Heart left ventricle (tissue), 16 donors: ENCODE data around the gene STT3B. TPM values are rescaled to one million over a fixed set of nuclear protein-coding genes. Genes with fewer than 3 reads are reported as not detected.
A peak's percentile ranks its signal among the peaks of the same experiment; 100 is the strongest.

ENCODE experiments used
- ATAC-seq, 4 donors: fragments of 200-7000 bp; cut with Tn5 transposase; one replicate each; pipeline ENCODE4 v1.9.1; 2020 to 2022; ENCODE audit warnings: moderate library complexity in 4 of 4, mild to moderate bottlenecking in 3 of 4, moderate number of reproducible peaks in 1 of 4
- DNase-seq, 5 donors: peaks; one replicate each; pipeline ENCODE4 v3.0.0-alpha.2; 2020
- H3K27ac ChIP-seq, 12 donors: fragments of 200-600 bp; sonication (generic) in 4 of 12; one replicate each; pipeline versions ENCODE4 v1.5.0 to v1.8.0; 2016 to 2022; ENCODE audit warnings: mild to moderate bottlenecking in 2 of 12
- H3K27me3 ChIP-seq, 9 donors: fragments of 200-600 bp; sonication (generic) in 2 of 9; one replicate each; pipeline versions ENCODE4 v1.5.1 to v1.8.0; 2016 to 2022; ENCODE audit warnings: mild to moderate bottlenecking in 3 of 9
- H3K36me3 ChIP-seq, 9 donors: fragments of 200-600 bp; sonication (generic) in 2 of 9; one replicate each; pipeline versions ENCODE4 v1.5.0 to v1.8.0; 2018 to 2022; ENCODE audit warnings: mild to moderate bottlenecking in 2 of 9
- H3K4me1 ChIP-seq, 12 donors: fragments of 200-600 bp; sonication (generic) in 4 of 12; one replicate each; pipeline versions ENCODE4 v1.5.0 to v1.8.0; 2016 to 2022; ENCODE audit warnings: mild to moderate bottlenecking in 3 of 12
- H3K4me3 ChIP-seq, 12 donors: fragments of 200-600 bp; sonication (generic) in 4 of 12; one replicate each; pipeline versions ENCODE4 v1.5.0 to v1.8.0; 2017 to 2022; ENCODE audit warnings: mild to moderate bottlenecking in 9 of 12, moderate library complexity in 4 of 12
- H3K9me3 ChIP-seq, 12 donors: fragments of 200-600 bp; sonication (generic) in 4 of 12; one replicate each; pipeline versions ENCODE4 v1.5.0 to v1.8.0; 2016 to 2022; ENCODE audit warnings: mild to moderate bottlenecking in 1 of 12
- POLR2A ChIP-seq, 2 donors: fragments of 450-650 bp; IDR thresholded peaks; one replicate each; pipeline ENCODE4 v1.6.1; 2017; ENCODE audit warnings: antibody characterized with exemption in 2 of 2, mild to moderate bottlenecking in 2 of 2, moderate library complexity in 2 of 2
- WGBS, 4 donors: extraction: QIAGEN DNeasy Blood & Tissue Kit in 2 of 4; methylation state at CpG; one replicate each; pipeline versions ENCODE4 v1.1.5 to v1.1.7; 2013 to 2018; 5-methylcytosine and 5-hydroxymethylcytosine counted together
- intact Hi-C, 10 donors: fragments of 100-400 bp; cut with DNase I; formaldehyde crosslinking; loops; one replicate each; pipeline versions ENCODE4 v1.11.1 to v1.14.2; 2022
- polyA plus RNA-seq, 2 donors: library from polyadenylated mRNA; stranded (reverse); fragments of 200-250 nt; gene quantifications; one replicate each; pipeline ENCODE4 v1.2.3, GENCODE V29; 2013
- total RNA-seq, 9 donors: library from RNA; depleted of rRNA in 2 of 9; stranded (reverse); fragments of >200 nt in 2 of 9; fragmentation: NEBNext Ultra II Directional in 3 of 9; extraction: Animal tissue kit (Norgen Biotek cat#: 25700) in 3 of 9; gene quantifications; one replicate each; pipeline versions ENCODE4 v1.1.0 to v1.2.4, GENCODE V29; 2016 to 2023
- TF ChIP-seq, protein P1 (sequence below), 12 donors: fragments of 200-600 bp; sonication (generic) in 4 of 12; IDR thresholded peaks; one replicate each; pipeline versions ENCODE4 v1.5.0 to v1.8.0; 2018 to 2022; ENCODE audit warnings: antibody characterized with exemption in 12 of 12, mild to moderate bottlenecking in 5 of 12
- donor health status: ischemic (EF 13 %, LVEDD 7.1; RV severe dilation, severe dysfunction).
- donor health status: healthy with polysubstance abuse.
- donor health status: DM: no; HTN: yes; CAD: no.
- donor health status: DM: no; HTN: no; CAD: no.
- donor health status: ischemic (EF 25% LVEDD 6.9; RV normal size, moderate dysfunction).
- donor health status: ischemic (EF 25% LVEDD 5.7; RV mildly dilated, moderate dysfunction).
- donor health status: healthy.
- donor health status: DM: yes; HTN: yes; CAD: no.
- donor health status: ischemic (EF 35%, LVEDD 5.7; RV mildly dilated, moderate dysfunction).
- donor health status: nonischemic (EF 11% LVEDD 7.7; RV severe dilation, severe dysfunction).
- donor health status: DM: yes; HTN: yes; CAD: no.
- donor health status: PGD.
- donor health status: ischemic (EF 29% LVEDD 5.4; RV normal size, mild dysfunction).
- donor health status: nonischemic (EF 23%, LVEDD 6.1; RV moderate dilation, normal function).

STT3B gene
- total and polyA plus RNA-seq, 11 donors = 30.2 to 109 (median 90.4) TPM

DNA sequence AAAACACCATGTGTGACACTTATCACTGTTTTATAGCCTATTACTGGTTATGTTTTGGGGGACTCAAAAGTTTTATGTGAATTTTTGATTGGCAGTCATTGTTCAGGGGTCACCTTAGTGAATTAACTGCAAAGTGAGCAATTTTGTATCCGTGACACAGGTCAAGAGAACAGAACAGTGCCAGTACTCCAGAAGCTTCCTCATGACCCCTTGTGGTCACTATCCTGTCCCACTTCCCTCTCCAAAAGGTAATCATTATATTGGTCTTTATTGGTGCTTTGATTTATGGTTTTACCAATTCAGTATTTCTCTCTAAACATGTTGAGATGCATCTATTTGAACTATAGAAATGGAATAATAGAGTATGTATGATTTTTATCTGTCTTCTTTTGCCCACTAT, 107.1 kb downstream of the STT3B start:
- Histone ChIP-seq H3K27me3 (no peaks in the 10 kb centered on the region), H3K4me1 (peaks cover 0 to 28% (median 7%) of the 10 kb centered on the region in 12 donors), H3K27ac (no peak overlapping the region), H3K36me3 (peaks cover 0 to 22% (median 3%) of the 10 kb centered on the region in 9 donors), H3K4me3 (no peak overlapping the region), H3K9me3 (no peaks in the 10 kb centered on the region)
- TF ChIP-seq POLR2A (IDR thresholded peaks at IDR 0.05) = no peak
- TF ChIP-seq, protein P1, sequence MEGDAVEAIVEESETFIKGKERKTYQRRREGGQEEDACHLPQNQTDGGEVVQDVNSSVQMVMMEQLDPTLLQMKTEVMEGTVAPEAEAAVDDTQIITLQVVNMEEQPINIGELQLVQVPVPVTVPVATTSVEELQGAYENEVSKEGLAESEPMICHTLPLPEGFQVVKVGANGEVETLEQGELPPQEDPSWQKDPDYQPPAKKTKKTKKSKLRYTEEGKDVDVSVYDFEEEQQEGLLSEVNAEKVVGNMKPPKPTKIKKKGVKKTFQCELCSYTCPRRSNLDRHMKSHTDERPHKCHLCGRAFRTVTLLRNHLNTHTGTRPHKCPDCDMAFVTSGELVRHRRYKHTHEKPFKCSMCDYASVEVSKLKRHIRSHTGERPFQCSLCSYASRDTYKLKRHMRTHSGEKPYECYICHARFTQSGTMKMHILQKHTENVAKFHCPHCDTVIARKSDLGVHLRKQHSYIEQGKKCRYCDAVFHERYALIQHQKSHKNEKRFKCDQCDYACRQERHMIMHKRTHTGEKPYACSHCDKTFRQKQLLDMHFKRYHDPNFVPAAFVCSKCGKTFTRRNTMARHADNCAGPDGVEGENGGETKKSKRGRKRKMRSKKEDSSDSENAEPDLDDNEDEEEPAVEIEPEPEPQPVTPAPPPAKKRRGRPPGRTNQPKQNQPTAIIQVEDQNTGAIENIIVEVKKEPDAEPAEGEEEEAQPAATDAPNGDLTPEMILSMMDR (IDR thresholded peaks at IDR 0.05) = no peak
- no peak for ATAC-seq
- WGBS, 4 donors = 76 to 100% (median 100%) methylated on average over 1 of the region's 1 CpG
- intact Hi-C loops = no loop called here
- no peak for DNase-seq

DNA sequence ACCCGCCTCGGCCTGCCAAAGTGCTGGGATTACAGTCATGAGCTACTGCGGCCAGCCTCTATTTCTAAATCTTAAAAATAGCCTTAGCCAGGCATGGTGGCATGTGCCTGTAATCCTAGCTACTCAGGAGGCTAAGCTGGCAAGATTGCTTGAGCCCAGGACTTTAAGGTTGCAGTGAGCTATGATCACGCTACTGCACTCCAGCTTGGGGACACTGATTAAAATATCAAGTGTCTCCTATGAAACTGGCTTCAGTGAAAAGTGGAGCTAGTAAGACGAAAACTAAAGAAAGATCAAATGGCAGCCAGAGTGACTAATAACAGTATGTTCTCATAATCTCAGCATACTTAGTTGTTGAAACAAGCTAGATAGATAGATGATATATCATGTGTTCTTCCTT, 112.5 kb downstream of the STT3B start:
- H3K4me3 ChIP-seq = no peak overlapping the region
- TF ChIP-seq, protein P1 (IDR thresholded peaks at IDR 0.05) = no peak
- TF ChIP-seq POLR2A (IDR thresholded peaks at IDR 0.05) = no peak
- peaks cover 0 to 19% (median 10%) of the 10 kb centered on the region in 12 donors for H3K9me3 ChIP-seq
- DNase-seq = no peak
- no peak overlapping the region for H3K27ac ChIP-seq
- WGBS, 4 donors = 86 to 93% (median 88%) methylated on average over 5 of the region's 5 CpGs
- peaks cover 0 to 16% (median 3%) of the 10 kb centered on the region in 9 donors for H3K36me3 ChIP-seq
- H3K4me1 ChIP-seq = no peaks in the 10 kb centered on the region
- intact Hi-C loops = no loop called here
- no peak for ATAC-seq
- H3K27me3 ChIP-seq = no peaks in the 10 kb centered on the region

- TF ChIP-seq POLR2A (IDR thresholded peaks at IDR 0.05) = no peak
- TF ChIP-seq, protein P1 (IDR thresholded peaks at IDR 0.05) = no peak
These were observed 115.7 kb downstream of the STT3B start for GRCh38 chr3:31648286-31648968.

DNA sequence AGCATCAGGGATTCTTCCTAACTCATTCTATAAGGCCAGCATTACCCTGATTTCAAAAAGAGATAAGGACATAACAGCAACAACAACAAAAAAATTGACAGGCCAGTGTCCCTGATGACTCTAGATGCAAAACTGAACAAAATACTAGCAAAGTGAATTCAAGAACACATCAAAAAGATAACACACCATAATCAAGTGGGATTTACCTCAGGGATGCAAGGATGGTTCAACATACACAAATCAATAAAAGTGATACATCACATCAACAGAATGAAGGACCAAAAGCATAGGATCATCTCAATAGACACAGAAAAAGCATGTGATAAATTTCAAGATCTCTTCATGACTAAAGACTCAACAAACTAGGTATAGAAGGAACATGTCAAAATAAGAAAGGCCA, 119.6 kb downstream of the STT3B start:
- Histone ChIP-seq H3K27ac (no peak overlapping the region), H3K4me1 (no peaks in the 10 kb centered on the region), H3K27me3 (no peaks in the 10 kb centered on the region), H3K36me3 (peaks cover 0 to 13% (median under 1%) of the 10 kb centered on the region in 9 donors), H3K4me3 (no peak overlapping the region), H3K9me3 (peaks cover 0 to 90% (median 65%) of the 10 kb centered on the region in 12 donors)
- no peak for ATAC-seq
- intact Hi-C loops = no loop called here
- TF ChIP-seq, protein P1 (IDR thresholded peaks at IDR 0.05) = no peak
- no peak for TF ChIP-seq POLR2A (IDR thresholded peaks at IDR 0.05)
- no peak for DNase-seq

More at GRCh38 chr3:31648286-31648968, 115.7 kb downstream of the STT3B start:
- 95 to 97% (median 96%) methylated on average over 3 to 4 of the region's 4 CpGs for WGBS, 4 donors
- intact Hi-C loops = no loop called here
- DNase-seq (no peak), ATAC-seq (peak in 1 of 4 donors; percentile 50)
- Histone ChIP-seq H3K4me3 (no peak overlapping the region), H3K36me3 (peaks cover 0 to 16% (median 3%) of the 10 kb centered on the region in 9 donors), H3K4me1 (no peaks in the 10 kb centered on the region), H3K9me3 (peaks cover 0 to 51% (median 38%) of the 10 kb centered on the region in 12 donors), H3K27me3 (no peaks in the 10 kb centered on the region), H3K27ac (no peak overlapping the region)
